Thyroid gland (tissue), 4 donors: Measurements from ENCODE around the gene EML6.

Experiments
- POLR2A ChIP-seq, 2 donors: fragments of 450-650 bp; IDR thresholded peaks; one replicate each; pipeline ENCODE4 v1.6.1; 2017; ENCODE audit warnings: antibody characterized with exemption in 2 of 2, mild to moderate bottlenecking in 2 of 2, moderate library complexity in 1 of 2
- TF ChIP-seq, protein P1 (sequence below), 6 experiments: fragments of 200-600 bp in 3 of 6; fragments of 450-650 bp in 3 of 6; sonication (generic) in 3 of 6; IDR thresholded peaks; one replicate each; pipeline ENCODE4 v1.5.1; 2016 to 2019; ENCODE audit warnings: antibody characterized with exemption in 6 of 6, mild to moderate bottlenecking in 2 of 6, inconsistent platforms in 1 of 6, moderate library complexity in 1 of 6

DNA sequence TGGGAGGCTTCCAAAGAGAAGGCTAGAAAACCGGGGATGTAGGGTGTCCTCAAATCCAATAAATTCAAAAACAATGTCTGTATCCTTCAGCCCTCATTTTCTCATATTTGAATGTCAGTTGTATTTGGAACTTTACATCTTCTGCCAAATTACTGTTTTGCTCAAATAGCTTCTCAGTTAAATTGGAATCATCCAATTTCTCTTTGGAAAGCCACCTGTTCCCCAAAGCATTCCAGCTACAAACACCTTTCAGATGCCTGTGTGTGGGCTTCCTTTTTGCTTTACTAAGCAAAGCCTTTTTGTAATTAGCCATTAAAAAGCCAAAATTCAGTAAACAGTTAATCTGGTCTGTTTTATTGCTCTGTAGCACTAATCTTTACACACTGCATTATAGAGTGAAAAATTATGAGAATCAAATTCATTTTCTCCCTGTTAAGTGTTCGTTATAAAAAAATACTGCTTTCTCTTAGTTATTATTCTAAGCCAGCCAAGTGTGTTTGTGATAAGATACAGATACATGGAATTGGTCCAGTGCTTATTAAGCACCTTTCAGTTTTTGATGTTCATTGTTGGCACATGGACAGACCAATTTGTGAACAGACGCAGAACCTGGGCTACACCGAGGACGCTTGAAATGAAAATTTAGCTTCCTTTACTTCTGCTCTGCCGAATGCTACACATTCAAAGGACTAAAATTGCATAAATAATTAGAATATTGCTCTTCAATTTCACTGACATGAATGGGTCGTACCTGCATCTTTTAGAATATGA is 175.2 kb downstream of the EML6 start:
- TF ChIP-seq, protein P1, sequence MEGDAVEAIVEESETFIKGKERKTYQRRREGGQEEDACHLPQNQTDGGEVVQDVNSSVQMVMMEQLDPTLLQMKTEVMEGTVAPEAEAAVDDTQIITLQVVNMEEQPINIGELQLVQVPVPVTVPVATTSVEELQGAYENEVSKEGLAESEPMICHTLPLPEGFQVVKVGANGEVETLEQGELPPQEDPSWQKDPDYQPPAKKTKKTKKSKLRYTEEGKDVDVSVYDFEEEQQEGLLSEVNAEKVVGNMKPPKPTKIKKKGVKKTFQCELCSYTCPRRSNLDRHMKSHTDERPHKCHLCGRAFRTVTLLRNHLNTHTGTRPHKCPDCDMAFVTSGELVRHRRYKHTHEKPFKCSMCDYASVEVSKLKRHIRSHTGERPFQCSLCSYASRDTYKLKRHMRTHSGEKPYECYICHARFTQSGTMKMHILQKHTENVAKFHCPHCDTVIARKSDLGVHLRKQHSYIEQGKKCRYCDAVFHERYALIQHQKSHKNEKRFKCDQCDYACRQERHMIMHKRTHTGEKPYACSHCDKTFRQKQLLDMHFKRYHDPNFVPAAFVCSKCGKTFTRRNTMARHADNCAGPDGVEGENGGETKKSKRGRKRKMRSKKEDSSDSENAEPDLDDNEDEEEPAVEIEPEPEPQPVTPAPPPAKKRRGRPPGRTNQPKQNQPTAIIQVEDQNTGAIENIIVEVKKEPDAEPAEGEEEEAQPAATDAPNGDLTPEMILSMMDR (IDR thresholded peaks at IDR 0.05), result no peak
- no peak for TF ChIP-seq POLR2A (IDR thresholded peaks at IDR 0.05)
